K562 (cell line): ENCODE results near the gene CYP2B6. TPM values are rescaled to one million over a fixed set of nuclear protein-coding genes. Genes with fewer than 3 reads are reported as not detected.

Source experiments
- ATAC-seq: fragments of 200-7000 bp; cut with Tn5 transposase; 3 replicates; pipeline ENCODE4 v1.9.1; 2020; ENCODE audit warnings: moderate library complexity
- BruUV-seq: library from RNA; stranded (reverse); fragments of 400-500 nt; replicated peaks from 2 replicates; lab custom pipeline; 2021; lab: Mats Ljungman, UMichigan
- CTCF ChIA-PET: fragments of 300-600 bp; formaldehyde crosslinking; extraction: SDS; loops from one replicate; lab custom pipeline; 2021; ENCODE audit warnings: low intra/inter-chr PET ratio; lab: Yijun Ruan, JAX
- POLR2A ChIA-PET: fragments of 300-600, 350-650 bp; sonication (Branson Sonifier 250); formaldehyde crosslinking; extraction: SDS; loops from one replicate; lab custom pipeline; 2021; ENCODE audit warnings: antibody characterized with exemption, inconsistent platforms; lab: Yijun Ruan, JAX
- DNase-seq, 4 experiments: peaks; one replicate each; pipeline versions ENCODE4 v3.0.0 to v3.0.0-alpha.2; 2011 to 2018; ENCODE audit warnings: low spot score in 3 of 4, mixed read lengths in 3 of 4; ENCODE audit errors: extremely low read depth in 1 of 4
- FAIRE-seq: peaks from 2 replicates; lab custom pipeline; 2011; peaks lifted over from hg19 to GRCh38; lab: Jason Lieb, UNC
- H2AFZ ChIP-seq: 2 replicates; pipeline ENCODE4 v1.6.0; 2011; ENCODE audit warnings: low read depth, low read length, control low read depth, inconsistent platforms
- H3K27ac ChIP-seq: fragments of 200-600 bp; 3 replicates; pipeline ENCODE4 v1.8.0; 2011; ENCODE audit warnings: low read depth, mild to moderate bottlenecking, control low read depth, inconsistent platforms, low read length, moderate library complexity, mixed read lengths; ENCODE audit errors: extremely low read depth
- H3K27me3 ChIP-seq, 2 experiments: fragments of 300-600 bp in 1 of 2; 2 replicates in 1 of 2; 3 replicates in 1 of 2; pipeline versions ENCODE4 v1.6.0 to v1.8.0; 2011; ENCODE audit warnings: inconsistent platforms in 2 of 2, low read length in 2 of 2, mild to moderate bottlenecking in 1 of 2, mixed read lengths in 1 of 2, moderate library complexity in 1 of 2; ENCODE audit not compliant: control insufficient read depth in 2 of 2, insufficient read depth in 2 of 2
- H3K36me3 ChIP-seq: fragments of 300-600 bp; 3 replicates; pipeline ENCODE4 v1.8.0; 2011; ENCODE audit warnings: mild to moderate bottlenecking, low read length, inconsistent platforms; ENCODE audit not compliant: control insufficient read depth, insufficient read depth
- H3K4me1 ChIP-seq, 2 experiments: fragments of 200-600 bp in 1 of 2; replicated peaks in 1 of 2; 2 replicates in 1 of 2; 3 replicates in 1 of 2; pipeline versions ENCODE4 v1.5.1 to v1.8.0; 2011; ENCODE audit warnings: inconsistent platforms in 2 of 2, low read length in 2 of 2, mild to moderate bottlenecking in 1 of 2, mixed read lengths in 1 of 2, moderate library complexity in 1 of 2; ENCODE audit not compliant: control insufficient read depth in 2 of 2, insufficient read depth in 2 of 2
- H3K4me2 ChIP-seq: 2 replicates; pipeline ENCODE4 v1.6.1; 2011; ENCODE audit warnings: low read length, control low read depth, inconsistent platforms, mixed read lengths; ENCODE audit not compliant: insufficient read depth
- H3K4me3 ChIP-seq: fragments of 200-600 bp; sonication (generic), shearing (Covaris generic); 2 replicates; pipeline ENCODE4 v1.5.1; 2016; ENCODE audit warnings: control low read depth, inconsistent platforms
- H3K79me2 ChIP-seq: fragments of 200-600 bp; 3 replicates; pipeline ENCODE4 v1.8.0; 2011; ENCODE audit warnings: low read length, inconsistent platforms; ENCODE audit not compliant: control insufficient read depth, insufficient read depth
- H3K9ac ChIP-seq, 2 experiments: 2 replicates each; pipeline versions ENCODE4 v1.6.0 to v1.6.1; 2011; ENCODE audit warnings: low read depth in 2 of 2, low read length in 2 of 2, control low read depth in 1 of 2, inconsistent platforms in 1 of 2, mild to moderate bottlenecking in 1 of 2, mixed read lengths in 1 of 2; ENCODE audit not compliant: insufficient read depth in 1 of 2
- H3K9me1 ChIP-seq: one replicate; pipeline ENCODE4 v1.6.0; 2011; ENCODE audit warnings: inconsistent platforms, mild to moderate bottlenecking, low read length, moderate library complexity; ENCODE audit not compliant: control insufficient read depth, insufficient read depth
- H3K9me3 ChIP-seq: replicated peaks from 2 replicates; pipeline ENCODE4 v1.5.1; 2011; ENCODE audit warnings: low read depth, low read length, inconsistent platforms; ENCODE audit not compliant: control insufficient read depth, insufficient read depth
- H4K20me1 ChIP-seq: replicated peaks from 2 replicates; pipeline ENCODE4 v1.6.1; 2011; ENCODE audit warnings: low read length, inconsistent platforms, mixed read lengths; ENCODE audit not compliant: control insufficient read depth, insufficient read depth
- HCFC1 ChIP-seq: IDR thresholded peaks from 2 replicates; pipeline ENCODE4 v1.6.1; 2012; ENCODE audit warnings: low read depth, low read length, improper control_type of control experiment
- TAF7 ChIP-seq: fragments of 450-650 bp; IDR thresholded peaks from 2 replicates; pipeline ENCODE4 v1.6.1; 2016; ENCODE audit warnings: missing genetic modification characterization, missing compliant biosample characterization
- XRCC4 ChIP-seq: IDR thresholded peaks from one replicate; pipeline ENCODE4 v1.6.1; 2011; ENCODE audit not compliant: insufficient read depth, insufficient read length; ENCODE audit errors: extremely low read depth
- ZNF766 ChIP-seq: fragments of 200-800 bp; sonication (Bioruptor generic); conservative IDR thresholded peaks from 2 replicates; pipeline ENCODE4 v1.6.1; 2016; ENCODE audit warnings: missing genetic modification characterization, missing compliant biosample characterization
- WGBS: fragments of 100-300 bp; shearing (Covaris generic); methylation state at CpG from one replicate; pipeline ENCODE4 v1.1.6; 2016; ENCODE audit warnings: low coverage, mixed read lengths; ENCODE audit not compliant: insufficient coverage; ENCODE audit errors: missing lambda C conversion rate; 5-methylcytosine and 5-hydroxymethylcytosine counted together
- in situ Hi-C: fragments of 300-500 bp; cut with MboI; formaldehyde crosslinking; loops from 4 replicates; pipeline ENCODE4 v1.15.0; 2018; ENCODE audit warnings: inconsistent platforms, mixed read lengths
- intact Hi-C: fragments of 100-400 bp; cut with micrococcal nuclease; formaldehyde crosslinking; loops from 2 replicates; pipeline ENCODE4 v1.14.2; 2022
- polyA plus RNA-seq, 8 experiments: library from polyadenylated mRNA; depleted of rRNA in 4 of 8; stranded (reverse) in 5 of 8; unstranded in 3 of 8; fragments of >200 nt; fragmentation: Nextera tagmentation in 2 of 8; fragmentation: Illumina TruSeq in 1 of 8; extraction: Ambion mirVana in 2 of 8; extraction: Trizol in 1 of 8; gene quantifications; 2 replicates each; pipeline versions ENCODE4 v1.2.1 to v1.2.3, GENCODE V29; 2011 to 2014; ENCODE audit warnings: inconsistent platforms in 1 of 8, missing spikeins in 1 of 8
- total RNA-seq, 7 experiments: library from RNA; depleted of rRNA in 6 of 7; stranded (reverse); fragments of >200 nt in 6 of 7; fragmentation: Illumina TruSeq in 2 of 7; extraction: Trizol in 2 of 7; gene quantifications; 2 replicates each; pipeline versions ENCODE4 v1.2.1 to v1.2.3, GENCODE V29; 2011 to 2021; ENCODE audit warnings: low replicate concordance in 1 of 7
- TF ChIP-seq, protein P1 (sequence below): fragments of 450-650 bp; formaldehyde crosslinking; IDR thresholded peaks from 2 replicates; pipeline ENCODE4 v1.4.0; 2022; ENCODE audit warnings: missing genetic modification characterization
- TF ChIP-seq, protein P2 (sequence below): fragments of 450-650 bp; IDR thresholded peaks from 2 replicates; pipeline ENCODE4 v1.6.1; 2016; ENCODE audit warnings: low read depth
- TF ChIP-seq, protein P3 (sequence below): sonication (generic); formaldehyde crosslinking; IDR thresholded peaks from 2 replicates; pipeline ENCODE4 v1.8.1; 2023; ENCODE audit warnings: mild to moderate bottlenecking, missing genetic modification reagents, moderate library complexity

Gene CYP2B6
- total and polyA plus RNA-seq, 9 of the 15 experiments (the other 6 are each of a cell fraction or from before 2014, with no cell fraction given) = 0.04 TPM; not detected in 8

DNA sequence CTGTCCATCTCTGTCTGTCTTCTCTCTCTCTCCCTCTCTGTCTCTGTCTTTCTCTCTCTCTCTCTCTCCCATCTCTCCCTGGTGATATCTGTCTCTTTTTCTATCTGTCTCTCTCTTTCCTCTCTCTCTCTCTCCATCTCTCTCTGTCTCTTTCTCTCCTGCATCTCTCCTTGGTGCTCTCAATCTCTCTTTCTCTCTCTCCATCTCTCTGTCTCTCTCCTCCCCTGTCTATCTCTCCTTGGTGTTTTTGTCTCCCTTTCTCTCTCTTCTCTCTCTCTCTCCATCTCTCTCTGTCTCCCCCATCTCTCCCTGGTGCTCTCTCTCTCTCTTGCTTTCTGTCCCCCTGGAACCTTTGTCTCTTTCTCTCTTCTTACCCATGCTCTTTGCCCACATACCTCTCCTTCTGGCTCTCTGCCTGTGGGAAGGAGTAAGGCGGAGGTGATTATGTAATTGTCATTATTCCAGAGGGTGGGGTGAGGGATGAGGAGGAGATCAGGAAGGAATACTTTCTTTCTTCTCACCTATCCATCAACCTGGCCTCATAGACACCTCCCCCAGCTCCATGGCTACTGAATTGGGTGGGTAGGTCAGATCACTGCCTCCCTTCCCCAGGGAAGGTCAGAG lies 30.9 kb upstream of the CYP2B6 start:
- ChIA-PET POLR2A (no interaction called here), CTCF (no interaction called here)
- Histone ChIP-seq H4K20me1 (no peaks in the 10 kb centered on the region), H3K36me3 (no peaks in the 10 kb centered on the region), H3K4me3 (no peak overlapping the region), H3K9ac (no peak overlapping the region), H3K4me1 (no peaks in the 10 kb centered on the region), H2AFZ (no peak overlapping the region), H3K4me2 (no peak overlapping the region), H3K27me3 (peaks cover 0 to 8% of the 10 kb centered on the region in 2 experiments; a peak in 1 of 5 replicates), H3K9me1 (no peaks in the 10 kb centered on the region), H3K27ac (no peak overlapping the region), H3K9me3 (no peaks in the 10 kb centered on the region), H3K79me2 (no peaks in the 10 kb centered on the region)
- in situ Hi-C loops = no loop called here
- FAIRE-seq = no peak
- WGBS = no CpG with 5 or more reads among the region's 1 CpG
- no peak for DNase-seq
- no peak for ATAC-seq
- BruUV-seq = no TSS peak
- TF ChIP-seq XRCC4 = no peak
- TF ChIP-seq HCFC1 = no peak
- TF ChIP-seq, protein P1, sequence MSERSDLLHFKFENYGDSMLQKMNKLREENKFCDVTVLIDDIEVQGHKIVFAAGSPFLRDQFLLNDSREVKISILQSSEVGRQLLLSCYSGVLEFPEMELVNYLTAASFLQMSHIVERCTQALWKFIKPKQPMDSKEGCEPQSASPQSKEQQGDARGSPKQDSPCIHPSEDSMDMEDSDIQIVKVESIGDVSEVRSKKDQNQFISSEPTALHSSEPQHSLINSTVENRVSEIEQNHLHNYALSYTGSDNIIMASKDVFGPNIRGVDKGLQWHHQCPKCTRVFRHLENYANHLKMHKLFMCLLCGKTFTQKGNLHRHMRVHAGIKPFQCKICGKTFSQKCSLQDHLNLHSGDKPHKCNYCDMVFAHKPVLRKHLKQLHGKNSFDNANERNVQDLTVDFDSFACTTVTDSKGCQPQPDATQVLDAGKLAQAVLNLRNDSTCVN (CRISPR knock-in tag) = no peak
- TF ChIP-seq, protein P2, sequence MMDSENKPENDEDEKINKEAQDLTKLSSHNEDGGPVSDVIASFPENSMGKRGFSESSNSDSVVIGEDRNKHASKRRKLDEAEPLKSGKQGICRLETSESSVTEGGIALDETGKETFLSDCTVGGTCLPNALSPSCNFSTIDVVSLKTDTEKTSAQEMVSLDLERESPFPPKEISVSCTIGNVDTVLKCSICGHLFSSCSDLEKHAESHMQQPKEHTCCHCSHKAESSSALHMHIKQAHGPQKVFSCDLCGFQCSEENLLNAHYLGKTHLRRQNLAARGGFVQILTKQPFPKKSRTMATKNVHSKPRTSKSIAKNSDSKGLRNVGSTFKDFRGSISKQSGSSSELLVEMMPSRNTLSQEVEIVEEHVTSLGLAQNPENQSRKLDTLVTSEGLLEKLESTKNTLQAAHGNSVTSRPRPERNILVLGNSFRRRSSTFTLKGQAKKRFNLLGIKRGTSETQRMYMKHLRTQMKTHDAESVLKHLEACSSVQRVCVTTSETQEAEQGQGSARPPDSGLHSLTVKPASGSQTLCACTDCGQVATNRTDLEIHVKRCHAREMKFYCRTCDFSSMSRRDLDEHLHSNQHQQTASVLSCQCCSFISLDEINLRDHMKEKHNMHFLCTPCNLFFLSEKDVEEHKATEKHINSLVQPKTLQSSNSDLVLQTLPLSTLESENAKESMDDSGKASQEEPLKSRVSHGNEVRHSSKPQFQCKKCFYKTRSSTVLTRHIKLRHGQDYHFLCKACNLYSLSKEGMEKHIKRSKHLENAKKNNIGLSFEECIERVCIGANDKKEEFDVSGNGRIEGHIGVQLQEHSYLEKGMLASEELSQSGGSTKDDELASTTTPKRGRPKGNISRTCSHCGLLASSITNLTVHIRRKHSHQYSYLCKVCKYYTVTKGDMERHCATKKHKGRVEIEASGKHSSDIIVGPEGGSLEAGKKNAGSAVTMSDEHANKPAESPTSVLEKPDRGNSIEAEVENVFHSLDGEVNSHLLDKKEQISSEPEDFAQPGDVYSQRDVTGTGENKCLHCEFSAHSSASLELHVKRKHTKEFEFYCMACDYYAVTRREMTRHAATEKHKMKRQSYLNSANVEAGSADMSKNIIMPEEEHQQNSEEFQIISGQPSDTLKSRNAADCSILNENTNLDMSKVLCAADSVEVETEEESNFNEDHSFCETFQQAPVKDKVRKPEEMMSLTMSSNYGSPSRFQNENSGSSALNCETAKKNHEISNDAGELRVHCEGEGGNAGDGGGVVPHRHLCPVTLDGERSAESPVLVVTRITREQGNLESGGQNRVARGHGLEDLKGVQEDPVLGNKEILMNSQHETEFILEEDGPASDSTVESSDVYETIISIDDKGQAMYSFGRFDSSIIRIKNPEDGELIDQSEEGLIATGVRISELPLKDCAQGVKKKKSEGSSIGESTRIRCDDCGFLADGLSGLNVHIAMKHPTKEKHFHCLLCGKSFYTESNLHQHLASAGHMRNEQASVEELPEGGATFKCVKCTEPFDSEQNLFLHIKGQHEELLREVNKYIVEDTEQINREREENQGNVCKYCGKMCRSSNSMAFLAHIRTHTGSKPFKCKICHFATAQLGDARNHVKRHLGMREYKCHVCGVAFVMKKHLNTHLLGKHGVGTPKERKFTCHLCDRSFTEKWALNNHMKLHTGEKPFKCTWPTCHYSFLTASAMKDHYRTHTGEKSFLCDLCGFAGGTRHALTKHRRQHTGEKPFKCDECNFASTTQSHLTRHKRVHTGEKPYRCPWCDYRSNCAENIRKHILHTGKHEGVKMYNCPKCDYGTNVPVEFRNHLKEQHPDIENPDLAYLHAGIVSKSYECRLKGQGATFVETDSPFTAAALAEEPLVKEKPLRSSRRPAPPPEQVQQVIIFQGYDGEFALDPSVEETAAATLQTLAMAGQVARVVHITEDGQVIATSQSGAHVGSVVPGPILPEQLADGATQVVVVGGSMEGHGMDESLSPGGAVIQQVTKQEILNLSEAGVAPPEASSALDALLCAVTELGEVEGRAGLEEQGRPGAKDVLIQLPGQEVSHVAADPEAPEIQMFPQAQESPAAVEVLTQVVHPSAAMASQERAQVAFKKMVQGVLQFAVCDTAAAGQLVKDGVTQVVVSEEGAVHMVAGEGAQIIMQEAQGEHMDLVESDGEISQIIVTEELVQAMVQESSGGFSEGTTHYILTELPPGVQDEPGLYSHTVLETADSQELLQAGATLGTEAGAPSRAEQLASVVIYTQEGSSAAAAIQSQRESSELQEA = no peak
- TF ChIP-seq TAF7 (tag) = no peak
- TF ChIP-seq, protein P3, sequence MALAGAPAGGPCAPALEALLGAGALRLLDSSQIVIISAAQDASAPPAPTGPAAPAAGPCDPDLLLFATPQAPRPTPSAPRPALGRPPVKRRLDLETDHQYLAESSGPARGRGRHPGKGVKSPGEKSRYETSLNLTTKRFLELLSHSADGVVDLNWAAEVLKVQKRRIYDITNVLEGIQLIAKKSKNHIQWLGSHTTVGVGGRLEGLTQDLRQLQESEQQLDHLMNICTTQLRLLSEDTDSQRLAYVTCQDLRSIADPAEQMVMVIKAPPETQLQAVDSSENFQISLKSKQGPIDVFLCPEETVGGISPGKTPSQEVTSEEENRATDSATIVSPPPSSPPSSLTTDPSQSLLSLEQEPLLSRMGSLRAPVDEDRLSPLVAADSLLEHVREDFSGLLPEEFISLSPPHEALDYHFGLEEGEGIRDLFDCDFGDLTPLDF (CRISPR knock-in tag) = no peak
- no peak for TF ChIP-seq ZNF766 (CRISPR knock-in tag)
- intact Hi-C loops = no loop called here
